GM12878 (cell line): ENCODE measurements around the gene SUN5. TPM values are rescaled to one million over a fixed set of nuclear protein-coding genes. Genes with fewer than 3 reads are reported as not detected.

ENCODE experiments used
- ATAC-seq: fragments of 200-7000 bp; cut with Tn5 transposase; 3 replicates; pipeline ENCODE4 v1.9.1; 2020; ENCODE audit warnings: mild to moderate bottlenecking, moderate library complexity
- BruUV-seq: library from RNA; stranded (reverse); fragments of 400-500 nt; replicated peaks from 2 replicates; lab custom pipeline; 2021; lab: Mats Ljungman, UMichigan
- CTCF ChIA-PET: fragments of 300-600 bp; sonication (Branson Sonifier 250); formaldehyde crosslinking; extraction: SDS; loops from one replicate; lab custom pipeline; 2021; ENCODE audit warnings: inconsistent platforms; lab: Yijun Ruan, JAX
- POLR2A ChIA-PET: fragments of 350-600 bp; formaldehyde crosslinking; extraction: SDS; loops from one replicate; lab custom pipeline; 2021; ENCODE audit warnings: inconsistent platforms; lab: Charles Lee
- RAD21 ChIA-PET: fragments of 300-600 bp; sonication (Branson Sonifier 250); formaldehyde crosslinking; loops from one replicate; lab custom pipeline; 2023; ENCODE audit warnings: antibody characterized with exemption; ENCODE audit not compliant: unreplicated experiment; lab: Charles Lee
- SMC1A ChIA-PET: fragments of 300-600 bp; sonication (Branson Sonifier 250); formaldehyde crosslinking; loops from one replicate; lab custom pipeline; 2023; ENCODE audit not compliant: unreplicated experiment, uncharacterized antibody; lab: Charles Lee
- DNase-seq: peaks from one replicate; pipeline ENCODE4 v3.0.0-alpha.2; 2011; ENCODE audit warnings: low read depth, low spot score
- FAIRE-seq: peaks from 3 replicates; lab custom pipeline; 2011; peaks lifted over from hg19 to GRCh38; lab: Jason Lieb, UNC
- H2AFZ ChIP-seq: 2 replicates; pipeline ENCODE4 v1.6.0; 2011; ENCODE audit warnings: low read depth, low read length, control low read depth; ENCODE audit not compliant: control insufficient read depth
- H3K27ac ChIP-seq: 2 replicates; pipeline ENCODE4 v1.5.1; 2011; ENCODE audit warnings: control low read depth; ENCODE audit not compliant: control insufficient read depth, insufficient read depth
- H3K27me3 ChIP-seq, 2 experiments: replicated peaks in 1 of 2; 2 replicates each; pipeline versions ENCODE4 v1.6.0 to v1.6.1; 2011; ENCODE audit warnings: low read length in 1 of 2; ENCODE audit not compliant: control insufficient read depth in 2 of 2, insufficient read depth in 2 of 2
- H3K36me3 ChIP-seq, 2 experiments: 2 replicates each; pipeline ENCODE4 v1.5.1; 2011; ENCODE audit warnings: low read length in 1 of 2; ENCODE audit not compliant: control insufficient read depth in 2 of 2, insufficient read depth in 2 of 2
- H3K4me1 ChIP-seq: 2 replicates; pipeline ENCODE4 v1.6.1; 2011; ENCODE audit warnings: mild to moderate bottlenecking, low read length, moderate library complexity, mixed read lengths; ENCODE audit not compliant: control insufficient read depth, insufficient read depth
- H3K4me2 ChIP-seq: 2 replicates; pipeline ENCODE4 v1.6.0; 2011; ENCODE audit warnings: control low read depth; ENCODE audit not compliant: control insufficient read depth, insufficient read depth
- H3K4me3 ChIP-seq: fragments of 200-600 bp; sonication (generic); 2 replicates; pipeline ENCODE4 v1.5.1; 2016
- H3K79me2 ChIP-seq: 2 replicates; pipeline ENCODE4 v1.6.0; 2011; ENCODE audit warnings: low read length; ENCODE audit not compliant: control insufficient read depth, insufficient read depth
- H3K9ac ChIP-seq: 2 replicates; pipeline ENCODE4 v1.8.0; 2011; ENCODE audit warnings: low read length, control low read depth, mixed read lengths; ENCODE audit not compliant: control insufficient read depth, insufficient read depth
- H3K9me3 ChIP-seq: replicated peaks from 3 replicates; pipeline ENCODE4 v1.5.1; 2011; ENCODE audit warnings: mild to moderate bottlenecking, low read length; ENCODE audit not compliant: control insufficient read depth, insufficient read depth
- H4K20me1 ChIP-seq: 2 replicates; pipeline ENCODE4 v1.6.0; 2011; ENCODE audit not compliant: control insufficient read depth, insufficient read depth
- IKZF2 ChIP-seq, 2 experiments: fragments of 450-650 bp; IDR thresholded peaks; 2 replicates each; pipeline ENCODE4 v1.6.1; 2017; ENCODE audit warnings: mild to moderate bottlenecking in 2 of 2, moderate library complexity in 2 of 2
- RELA ChIP-seq: fragments of 450-650 bp; IDR thresholded peaks from 2 replicates; pipeline ENCODE4 v1.8.0; 2014; ENCODE audit warnings: borderline replicate concordance; ENCODE audit not compliant: partially characterized antibody
- WGBS: methylation state at CpG from one replicate; pipeline ENCODE4 v1.1.6; 2016; ENCODE audit warnings: low lambda C conversion rate; ENCODE audit not compliant: insufficient replicate concordance, insufficient coverage; ENCODE audit errors: missing lambda C conversion rate; 5-methylcytosine and 5-hydroxymethylcytosine counted together
- in situ Hi-C: fragments of 300-500 bp; cut with MboI; formaldehyde crosslinking; loops from 9 replicates; pipeline ENCODE4 v1.14.3; 2018; ENCODE audit warnings: mixed read lengths
- intact Hi-C: fragments of 100-400 bp; cut with micrococcal nuclease; formaldehyde crosslinking; loops from one replicate; pipeline ENCODE4 v1.14.2; 2022; ENCODE audit not compliant: unreplicated experiment
- polyA plus RNA-seq, 11 experiments: library from polyadenylated mRNA; depleted of rRNA in 4 of 11; unstranded in 6 of 11; stranded (reverse) in 5 of 11; fragments of >200 nt; fragmentation: Nextera tagmentation in 4 of 11; fragmentation: Illumina TruSeq in 1 of 11; extraction: Ambion mirVana in 4 of 11; extraction: Trizol in 1 of 11; gene quantifications; 1 replicate in 1 of 11; 2 replicates in 10 of 11; pipeline versions ENCODE4 v1.2.1 to v1.2.3, GENCODE V29; 2011 to 2016; ENCODE audit warnings: inconsistent platforms in 2 of 11, missing spikeins in 2 of 11, low read depth in 1 of 11
- total RNA-seq, 4 experiments: library from RNA; depleted of rRNA in 3 of 4; stranded (reverse); fragments of >200 nt in 3 of 4; fragmentation: Illumina TruSeq in 1 of 4; extraction: Trizol in 1 of 4; gene quantifications; 2 replicates each; pipeline versions ENCODE4 v1.2.1 to v1.2.3, GENCODE V29; 2013 to 2021
- TF ChIP-seq, protein P1 (sequence below): fragments of 450-650 bp; formaldehyde crosslinking; IDR thresholded peaks from 2 replicates; pipeline ENCODE4 v1.4.0; 2020; ENCODE audit warnings: mild to moderate bottlenecking, moderate library complexity

SUN5 gene
- total and polyA plus RNA-seq, 10 of the 15 experiments (the other 5 are each of a cell fraction or from before 2014, with no cell fraction given): not detected

GRCh38 chr20:32979201-32979998 is 24.8 kb downstream of the SUN5 start:
- BruUV-seq: no TSS peak
- in situ Hi-C loops: no loop called here
- no peak for DNase-seq

DNA sequence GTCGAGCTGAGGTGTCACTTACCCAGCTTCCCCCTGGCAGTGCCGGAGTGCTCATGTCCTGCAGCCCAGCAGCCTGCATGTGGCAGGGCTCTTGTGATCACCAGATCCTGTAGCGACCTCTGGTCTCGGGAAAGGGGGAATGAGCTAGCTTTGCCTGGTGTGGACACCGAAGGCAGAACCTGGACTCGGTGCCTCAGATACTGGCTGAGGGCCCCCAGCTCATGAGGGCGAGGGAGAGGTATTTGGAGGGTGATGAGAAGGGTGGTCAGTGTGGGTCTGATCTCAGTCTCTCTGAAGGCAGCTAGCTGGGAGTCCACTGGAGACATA is 26.3 kb downstream of the SUN5 start:
- in situ Hi-C loops: no loop called here
- no peaks in the 10 kb centered on the region for H4K20me1 ChIP-seq

More at GRCh38 chr20:32979201-32979998, 24.8 kb downstream of the SUN5 start:
- TF ChIP-seq RELA: no peak
- TF ChIP-seq, all 136 proteins: peak for 0
- SMC1A ChIA-PET: no interaction called here
- Histone ChIP-seq H3K27ac (no peak overlapping the region), H3K27me3 (no peaks in the 10 kb centered on the region; a peak in 1 of 4 replicates), H2AFZ (no peak overlapping the region), H3K36me3 (no peaks in the 10 kb centered on the region), H3K4me3 (no peak overlapping the region), H3K9ac (no peak overlapping the region), H3K4me2 (no peak overlapping the region), H3K79me2 (no peaks in the 10 kb centered on the region), H3K4me1 (no peaks in the 10 kb centered on the region), H3K9me3 (peaks cover 4% of the 10 kb centered on the region; the same call in 2 of the 3 replicates), H4K20me1 (no peaks in the 10 kb centered on the region)
- CTCF ChIA-PET: no interaction called here
- 31% methylated on average over 9 of the region's 9 CpGs for WGBS
- intact Hi-C loops: no loop called here
- ATAC-seq: no peak
- RAD21 ChIA-PET: no interaction called here
- no peak for FAIRE-seq
- POLR2A ChIA-PET: no interaction called here

More for the DNA sequence above, 26.3 kb downstream of the SUN5 start:
- Histone ChIP-seq H3K4me3 (no peak overlapping the region), H3K27me3 (no peaks in the 10 kb centered on the region; a peak in 1 of 4 replicates), H2AFZ (no peak overlapping the region), H3K27ac (no peak overlapping the region), H3K9ac (no peak overlapping the region), H3K4me2 (no peak overlapping the region), H3K9me3 (peaks cover 4% of the 10 kb centered on the region; the same call in 2 of the 3 replicates), H3K79me2 (no peaks in the 10 kb centered on the region), H3K36me3 (no peaks in the 10 kb centered on the region), H3K4me1 (peaks cover under 1% of the 10 kb centered on the region)
- ATAC-seq (no peak), FAIRE-seq (no peak), DNase-seq (no peak)
- ChIA-PET SMC1A (interaction anchor here (0.5 kb wide), 1 partner anchor 188 kb away, joined by 4 read pairs; no protein-coding TSS in a partner anchor), POLR2A (interaction anchor here (0.6 kb wide), 1 partner anchor 265 kb away, joined by 3 read pairs; no protein-coding TSS in a partner anchor), CTCF (no interaction called here), RAD21 (no interaction called here)
- intact Hi-C loops: no loop called here
- no TSS peak for BruUV-seq
- no peak for TF ChIP-seq IKZF2 (IDR thresholded peaks at IDR 0.05)
- TF ChIP-seq, protein P1, sequence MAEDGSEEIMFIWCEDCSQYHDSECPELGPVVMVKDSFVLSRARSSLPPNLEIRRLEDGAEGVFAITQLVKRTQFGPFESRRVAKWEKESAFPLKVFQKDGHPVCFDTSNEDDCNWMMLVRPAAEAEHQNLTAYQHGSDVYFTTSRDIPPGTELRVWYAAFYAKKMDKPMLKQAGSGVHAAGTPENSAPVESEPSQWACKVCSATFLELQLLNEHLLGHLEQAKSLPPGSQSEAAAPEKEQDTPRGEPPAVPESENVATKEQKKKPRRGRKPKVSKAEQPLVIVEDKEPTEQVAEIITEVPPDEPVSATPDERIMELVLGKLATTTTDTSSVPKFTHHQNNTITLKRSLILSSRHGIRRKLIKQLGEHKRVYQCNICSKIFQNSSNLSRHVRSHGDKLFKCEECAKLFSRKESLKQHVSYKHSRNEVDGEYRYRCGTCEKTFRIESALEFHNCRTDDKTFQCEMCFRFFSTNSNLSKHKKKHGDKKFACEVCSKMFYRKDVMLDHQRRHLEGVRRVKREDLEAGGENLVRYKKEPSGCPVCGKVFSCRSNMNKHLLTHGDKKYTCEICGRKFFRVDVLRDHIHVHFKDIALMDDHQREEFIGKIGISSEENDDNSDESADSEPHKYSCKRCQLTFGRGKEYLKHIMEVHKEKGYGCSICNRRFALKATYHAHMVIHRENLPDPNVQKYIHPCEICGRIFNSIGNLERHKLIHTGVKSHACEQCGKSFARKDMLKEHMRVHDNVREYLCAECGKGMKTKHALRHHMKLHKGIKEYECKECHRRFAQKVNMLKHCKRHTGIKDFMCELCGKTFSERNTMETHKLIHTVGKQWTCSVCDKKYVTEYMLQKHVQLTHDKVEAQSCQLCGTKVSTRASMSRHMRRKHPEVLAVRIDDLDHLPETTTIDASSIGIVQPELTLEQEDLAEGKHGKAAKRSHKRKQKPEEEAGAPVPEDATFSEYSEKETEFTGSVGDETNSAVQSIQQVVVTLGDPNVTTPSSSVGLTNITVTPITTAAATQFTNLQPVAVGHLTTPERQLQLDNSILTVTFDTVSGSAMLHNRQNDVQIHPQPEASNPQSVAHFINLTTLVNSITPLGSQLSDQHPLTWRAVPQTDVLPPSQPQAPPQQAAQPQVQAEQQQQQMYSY (CRISPR knock-in tag): no peak
- 48% methylated on average over 7 of the region's 7 CpGs for WGBS
